Lower lobe of right lung (tissue), 2 donors: Measurements from ENCODE around the gene SEPTIN10. TPM values are rescaled to one million over a fixed set of nuclear protein-coding genes. Genes with fewer than 3 reads are reported as not detected.

Experiments
- ATAC-seq, 2 donors: fragments of 200-7000 bp; cut with Tn5 transposase; one replicate each; pipeline ENCODE4 v1.9.1; 2020 to 2022; ENCODE audit warnings: mild to moderate bottlenecking in 2 of 2, moderate library complexity in 2 of 2
- DNase-seq: peaks from one replicate; pipeline ENCODE4 v3.0.0-alpha.2; 2020
- H3K27ac ChIP-seq: fragments of 200-600 bp; one replicate; pipeline ENCODE4 v1.8.0; 2022
- H3K27me3 ChIP-seq: fragments of 200-600 bp; one replicate; pipeline ENCODE4 v1.8.0; 2022; ENCODE audit warnings: low read depth
- H3K36me3 ChIP-seq: fragments of 200-600 bp; one replicate; pipeline ENCODE4 v1.8.0; 2022; ENCODE audit warnings: mild to moderate bottlenecking
- H3K4me1 ChIP-seq: fragments of 200-600 bp; one replicate; pipeline ENCODE4 v1.8.0; 2022
- H3K4me3 ChIP-seq: fragments of 200-600 bp; one replicate; pipeline ENCODE4 v1.8.0; 2022; ENCODE audit warnings: mild to moderate bottlenecking
- H3K9me3 ChIP-seq: fragments of 200-600 bp; one replicate; pipeline ENCODE4 v1.8.0; 2022
- CTCF ChIP-seq: fragments of 200-600 bp; IDR thresholded peaks from one replicate; pipeline ENCODE4 v1.8.0; 2022; ENCODE audit warnings: antibody characterized with exemption, mild to moderate bottlenecking
- intact Hi-C: fragments of 100-400 bp; cut with DNase I; formaldehyde crosslinking; loops from one replicate; pipeline ENCODE4 v1.11.0; 2022
- total RNA-seq: library from RNA; stranded (reverse); fragmentation: NEBNext Ultra II Directional; extraction: Animal tissue kit (Norgen Biotek cat#: 25700); gene quantifications from one replicate; pipeline ENCODE4 v1.2.1, GENCODE V29; 2021
- donor health status: DM: no; HTN: yes; CAD: no; lungs with severe emphysema.

SEPTIN10 gene
- total RNA-seq, 1 donor from 2014 or later: 86.9 TPM

DNA sequence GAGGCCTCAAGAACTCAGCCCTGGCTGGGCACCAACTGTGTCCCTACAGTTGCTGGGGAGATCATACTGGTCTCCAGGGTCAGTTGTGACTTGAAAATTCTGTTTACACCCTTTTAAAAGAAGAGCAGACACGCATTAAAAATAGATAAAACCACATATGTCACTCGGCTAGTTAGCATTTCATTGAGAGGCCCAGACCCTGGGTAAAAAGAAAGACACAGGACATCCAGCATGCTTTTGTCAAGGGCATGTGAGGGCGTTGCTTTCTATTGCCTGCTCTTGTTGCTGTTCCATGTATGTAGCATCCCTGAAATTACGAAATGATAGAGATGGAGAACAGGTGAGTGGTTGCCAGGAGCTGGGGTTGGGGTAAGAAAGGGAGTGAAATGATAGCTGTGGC lies 94.3 kb downstream of the SEPTIN10 start:
- ATAC-seq: no peak
- no peaks in the 10 kb centered on the region for H3K9me3 ChIP-seq
- intact Hi-C loops: loop anchor here (10.0 kb wide), 1 partner anchor 395 kb away; the partner anchor contains the start of gene SH3RF3
- H3K27ac ChIP-seq: no peak overlapping the region
- H3K27me3 ChIP-seq: no peaks in the 10 kb centered on the region
- no peak for DNase-seq
- no peak overlapping the region for H3K4me3 ChIP-seq
- peaks cover 2% of the 10 kb centered on the region for H3K4me1 ChIP-seq
- H3K36me3 ChIP-seq: no peaks in the 10 kb centered on the region
- no peak for TF ChIP-seq CTCF

GRCh38 chr2:109517118-109517889 lies 96.5 kb downstream of the SEPTIN10 start:
- Histone ChIP-seq H3K27me3 (no peaks in the 10 kb centered on the region), H3K4me1 (peaks cover 10% of the 10 kb centered on the region), H3K27ac (no peak overlapping the region), H3K4me3 (no peak overlapping the region), H3K36me3 (no peaks in the 10 kb centered on the region), H3K9me3 (no peaks in the 10 kb centered on the region)
- ATAC-seq (no peak), DNase-seq (no peak)
- intact Hi-C loops: loop anchor here (10.0 kb wide), 1 partner anchor 393 kb away; the partner anchor contains the start of gene SH3RF3
- no peak for TF ChIP-seq CTCF

- Histone ChIP-seq H3K9me3 (no peaks in the 10 kb centered on the region), H3K27ac (no peak overlapping the region), H3K4me1 (peaks cover 10% of the 10 kb centered on the region), H3K4me3 (no peak overlapping the region), H3K36me3 (no peaks in the 10 kb centered on the region), H3K27me3 (no peaks in the 10 kb centered on the region)
- DNase-seq (peak; percentile 65), ATAC-seq (peak; percentile 75 to 77)
- TF ChIP-seq CTCF: peak; percentile 68
- intact Hi-C loops: loop anchor here (10.0 kb wide), 1 partner anchor 392 kb away; the partner anchor contains the start of gene SH3RF3
Observed at GRCh38 chr2:109516445-109517117, 97.2 kb downstream of the SEPTIN10 start.

- intact Hi-C loops: loop anchor here (10.0 kb wide), 1 partner anchor 390 kb away; the partner anchor contains the start of gene SH3RF3
- H3K27ac ChIP-seq: peak overlapping the region; percentile 73
Observed at GRCh38 chr2:109514857-109515256, 98.9 kb downstream of the SEPTIN10 start.

More at GRCh38 chr2:109514857-109515256, 98.9 kb downstream of the SEPTIN10 start:
- no peak for TF ChIP-seq CTCF
- Histone ChIP-seq H3K4me3 (no peak overlapping the region), H3K9me3 (no peaks in the 10 kb centered on the region), H3K27me3 (no peaks in the 10 kb centered on the region), H3K4me1 (peaks cover 10% of the 10 kb centered on the region), H3K36me3 (no peaks in the 10 kb centered on the region)
- DNase-seq (no peak), ATAC-seq (no peak)
